ENCODE results near the gene TMEM242. TPM values are rescaled to one million over a fixed set of nuclear protein-coding genes. Genes with fewer than 3 reads are reported as not detected.
"Not testable (repeated sequence)": the region's sequence is repeated elsewhere in the genome, so short reads cannot be mapped to it uniquely, and the experiment has no call there.

TMEM242 gene
- total RNA-seq, 4 donors from 2014 or later, result 2.7 to 8.0 (median 4.3) TPM

DNA sequence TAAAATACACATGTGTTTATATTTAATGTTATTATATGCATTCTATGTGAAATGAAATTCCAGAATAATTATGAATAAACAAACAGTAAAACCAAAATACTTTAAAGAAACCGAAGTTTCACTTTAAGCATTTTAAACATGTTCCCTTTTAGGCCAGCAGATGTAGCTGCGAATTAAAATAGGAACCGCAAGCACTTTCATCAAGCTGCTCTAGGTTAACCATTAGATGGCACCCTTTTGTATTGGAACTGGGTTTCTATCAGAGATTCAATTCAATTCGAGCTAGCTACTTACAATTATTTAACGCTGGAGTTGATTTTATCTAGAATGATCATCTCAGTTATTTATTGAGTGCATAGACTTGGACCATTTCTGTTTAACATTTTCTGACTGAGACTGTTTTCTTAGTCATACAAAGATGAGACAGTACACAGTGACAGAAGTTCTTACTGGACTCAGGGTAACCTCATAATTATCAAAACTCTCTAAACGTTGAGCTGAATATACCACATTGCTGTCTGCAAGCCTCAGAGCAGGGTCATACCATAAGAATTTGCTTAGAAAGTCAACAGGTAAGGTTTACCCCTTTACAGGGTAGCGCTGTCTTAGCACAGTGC lies 8.5 kb downstream of the TMEM242 start:
- TF ChIP-seq POLR2A (IDR thresholded peaks at IDR 0.05), result no peak
- TF ChIP-seq, protein P1, sequence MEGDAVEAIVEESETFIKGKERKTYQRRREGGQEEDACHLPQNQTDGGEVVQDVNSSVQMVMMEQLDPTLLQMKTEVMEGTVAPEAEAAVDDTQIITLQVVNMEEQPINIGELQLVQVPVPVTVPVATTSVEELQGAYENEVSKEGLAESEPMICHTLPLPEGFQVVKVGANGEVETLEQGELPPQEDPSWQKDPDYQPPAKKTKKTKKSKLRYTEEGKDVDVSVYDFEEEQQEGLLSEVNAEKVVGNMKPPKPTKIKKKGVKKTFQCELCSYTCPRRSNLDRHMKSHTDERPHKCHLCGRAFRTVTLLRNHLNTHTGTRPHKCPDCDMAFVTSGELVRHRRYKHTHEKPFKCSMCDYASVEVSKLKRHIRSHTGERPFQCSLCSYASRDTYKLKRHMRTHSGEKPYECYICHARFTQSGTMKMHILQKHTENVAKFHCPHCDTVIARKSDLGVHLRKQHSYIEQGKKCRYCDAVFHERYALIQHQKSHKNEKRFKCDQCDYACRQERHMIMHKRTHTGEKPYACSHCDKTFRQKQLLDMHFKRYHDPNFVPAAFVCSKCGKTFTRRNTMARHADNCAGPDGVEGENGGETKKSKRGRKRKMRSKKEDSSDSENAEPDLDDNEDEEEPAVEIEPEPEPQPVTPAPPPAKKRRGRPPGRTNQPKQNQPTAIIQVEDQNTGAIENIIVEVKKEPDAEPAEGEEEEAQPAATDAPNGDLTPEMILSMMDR (IDR thresholded peaks at IDR 0.05), result peak; percentile 72 to 89 (median 86)
- WGBS, 2 donors, result 7 to 9% methylated on average over 6 to 7 of the region's 7 CpGs
- no peak overlapping the region for H3K27ac ChIP-seq
- no peaks in the 10 kb centered on the region for H3K9me3 ChIP-seq
- H3K27me3 ChIP-seq, result no peaks in the 10 kb centered on the region
- intact Hi-C loops (cut with DNase I), result loop anchor here (5.0 kb wide), 1 partner anchor 282 kb away; no protein-coding TSS in a partner anchor
- no peak overlapping the region for H3K4me3 ChIP-seq
- DNase-seq, result no peak
- peaks cover 0 to 14% (median 11%) of the 10 kb centered on the region in 3 donors for H3K4me1 ChIP-seq
- H3K36me3 ChIP-seq, result peaks cover 8 to 54% (median 17%) of the 10 kb centered on the region in 3 donors

DNA sequence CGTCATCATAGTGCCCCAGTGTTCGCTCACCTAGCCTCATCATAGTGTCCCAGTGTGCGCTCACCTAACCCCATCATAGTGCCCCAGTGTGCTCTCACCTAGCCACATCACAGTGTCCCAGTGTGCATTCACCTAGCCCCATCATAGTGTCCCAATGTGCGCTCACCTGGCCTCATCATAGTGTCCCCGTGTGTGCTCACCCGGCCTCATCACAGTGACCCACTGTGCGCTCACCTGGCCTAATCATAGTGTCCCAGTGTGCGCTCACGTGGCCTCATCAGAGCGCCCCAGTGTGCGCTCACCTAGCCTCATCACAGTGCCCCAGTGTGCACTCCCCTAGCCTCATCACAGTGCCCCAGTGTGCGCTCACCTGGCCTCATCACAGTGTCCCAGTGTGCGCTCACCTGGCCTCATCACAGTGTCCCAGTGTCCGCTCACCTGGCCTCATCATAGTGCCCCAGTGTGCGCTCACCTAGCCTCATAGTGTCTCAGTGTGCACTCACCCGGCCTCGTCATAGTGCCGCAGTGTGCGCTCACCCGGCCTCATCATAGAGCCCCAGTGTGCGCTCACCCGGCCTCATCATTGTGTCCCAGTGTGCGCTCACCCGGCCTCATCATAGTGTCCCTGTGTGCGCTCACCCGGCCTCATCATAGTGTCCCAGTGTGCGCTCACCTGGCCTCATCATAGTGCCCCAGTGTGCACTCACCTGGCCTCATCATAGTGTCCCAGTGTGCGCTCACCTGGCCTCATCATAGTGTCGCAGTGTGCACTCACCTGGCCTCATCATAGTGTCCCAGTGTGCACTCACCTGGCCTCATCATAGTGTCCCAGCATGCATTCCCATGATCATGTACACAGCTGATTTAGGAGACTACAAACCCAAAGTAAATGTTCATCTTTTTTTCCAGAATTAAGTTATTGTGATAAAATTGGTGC lies 9.5 kb downstream of the TMEM242 start:
- Histone ChIP-seq H3K36me3 (peaks cover 8 to 45% (median 15%) of the 10 kb centered on the region in 3 donors), H3K4me3 (no peak overlapping the region), H3K27me3 (no peaks in the 10 kb centered on the region), H3K27ac (no peak overlapping the region), H3K9me3 (no peaks in the 10 kb centered on the region), H3K4me1 (peaks cover 0 to 14% (median 11%) of the 10 kb centered on the region in 3 donors)
- no peak for DNase-seq
- WGBS, 2 donors, result 84 to 85% methylated on average over 29 of the region's 29 CpGs
- intact Hi-C loops (cut with DNase I), result no loop called here
- no peak for TF ChIP-seq POLR2A (IDR thresholded peaks at IDR 0.05)
- TF ChIP-seq, protein P1 (IDR thresholded peaks at IDR 0.05), result no peak

DNA sequence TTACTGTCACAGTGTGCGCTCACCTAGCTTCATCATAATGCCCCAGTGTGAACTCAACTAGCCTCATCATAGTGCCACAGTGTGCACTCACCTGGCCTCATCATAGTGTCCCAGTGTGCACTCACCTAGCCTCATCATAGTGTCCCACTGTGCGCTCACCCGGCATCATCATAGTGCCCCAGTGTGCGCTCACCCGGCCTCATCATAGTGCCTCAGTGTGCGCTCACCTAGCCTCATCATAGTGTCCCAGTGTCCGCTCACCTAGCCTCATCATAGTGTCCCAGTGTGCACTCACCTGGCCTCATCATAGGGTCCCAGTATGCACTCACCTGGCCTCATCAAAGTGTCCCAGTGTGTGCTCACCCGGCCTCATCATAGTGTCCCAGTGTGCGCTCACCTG lies 10.6 kb downstream of the TMEM242 start:
- Histone ChIP-seq H3K36me3 (peaks cover 8 to 34% (median 9%) of the 10 kb centered on the region in 3 donors), H3K9me3 (no peaks in the 10 kb centered on the region)
- 68 to 76% methylated on average over 8 to 9 of the region's 9 CpGs for WGBS, 2 donors

GRCh38 chr6:157310693-157311092 lies 12.6 kb downstream of the TMEM242 start:
- H3K4me3 ChIP-seq; DNase-seq; H3K4me1 ChIP-seq; H3K27ac ChIP-seq; intact Hi-C loops (cut with DNase I); H3K27me3 ChIP-seq; H3K9me3 ChIP-seq: not testable (repeated sequence)
- whole genome bisulfite sequencing, 2 donors, result 63 to 66% methylated on average over 4 to 5 of the region's 5 CpGs
- peaks cover 8 to 29% (median 9%) of the 10 kb centered on the region in 3 donors for H3K36me3 ChIP-seq

More for the DNA sequence above, 10.6 kb downstream of the TMEM242 start:
- Histone ChIP-seq H3K27ac (no peak overlapping the region), H3K27me3 (no peaks in the 10 kb centered on the region), H3K4me3 (no peak overlapping the region), H3K4me1 (peaks cover 0 to 14% (median 11%) of the 10 kb centered on the region in 3 donors)
- TF ChIP-seq POLR2A (IDR thresholded peaks at IDR 0.05), result no peak
- TF ChIP-seq, protein P1 (IDR thresholded peaks at IDR 0.05), result no peak
- intact Hi-C loops (cut with DNase I), result no loop called here
- no peak for DNase-seq

- Histone ChIP-seq H3K9me3 (no peaks in the 10 kb centered on the region), H3K36me3 (peaks cover 0 to 13% (median 0%) of the 10 kb centered on the region in 3 donors), H3K27me3 (no peaks in the 10 kb centered on the region), H3K27ac (no peak overlapping the region), H3K4me3 (no peak overlapping the region), H3K4me1 (peaks cover 0 to 19% (median 7%) of the 10 kb centered on the region in 3 donors)
- no peak for TF ChIP-seq POLR2A (IDR thresholded peaks at IDR 0.05)
- TF ChIP-seq, protein P1 (IDR thresholded peaks at IDR 0.05), result no peak
- no peak for DNase-seq
- intact Hi-C loops (cut with DNase I), result no loop called here
- 66 to 77% methylated on average over 5 of the region's 5 CpGs for WGBS, 2 donors
These were observed 15.7 kb downstream of the TMEM242 start for GRCh38 chr6:157307661-157308060.

Measured in esophagus squamous epithelium (tissue), 5 donors.